Left lung (tissue), 10 donors: ENCODE results near the gene IL10. TPM values are rescaled to one million over a fixed set of nuclear protein-coding genes. Genes with fewer than 3 reads are reported as not detected.

Experiments
- ATAC-seq: fragments of 200-7000 bp; cut with Tn5 transposase; one replicate; pipeline ENCODE4 v1.9.1; 2020; ENCODE audit warnings: moderate library complexity
- DNase-seq, 4 donors: peaks; one replicate each; pipeline ENCODE4 v3.0.0-alpha.2; 2013 to 2020
- H3K27ac ChIP-seq, 2 donors: fragments of 200-600 bp; sonication (generic) in 1 of 2; one replicate each; pipeline versions ENCODE4 v1.5.0 to v1.8.0; 2020 to 2021
- H3K27me3 ChIP-seq, 2 donors: fragments of 200-600 bp; sonication (generic) in 1 of 2; one replicate each; pipeline versions ENCODE4 v1.5.0 to v1.8.0; 2020 to 2021
- H3K36me3 ChIP-seq, 2 donors: fragments of 200-600 bp; sonication (generic) in 1 of 2; one replicate each; pipeline versions ENCODE4 v1.5.0 to v1.8.0; 2020 to 2021
- H3K4me1 ChIP-seq, 2 donors: fragments of 200-600 bp; one replicate each; pipeline ENCODE4 v1.8.0; 2021
- H3K4me3 ChIP-seq, 2 donors: fragments of 200-600 bp; sonication (generic) in 1 of 2; one replicate each; pipeline versions ENCODE4 v1.5.0 to v1.8.0; 2020 to 2021; ENCODE audit warnings: mild to moderate bottlenecking in 1 of 2
- H3K9me3 ChIP-seq, 2 donors: fragments of 200-600 bp; sonication (generic) in 1 of 2; one replicate each; pipeline versions ENCODE4 v1.5.0 to v1.8.0; 2020 to 2021
- intact Hi-C, 2 donors: fragments of 100-400 bp; cut with DNase I; formaldehyde crosslinking; loops; one replicate each; pipeline versions ENCODE4 v1.11.2 to v1.14.2; 2022
- polyA plus RNA-seq, 6 donors: library from polyadenylated mRNA; unstranded; fragments of 120-200 nt; gene quantifications; one replicate each; pipeline ENCODE4 v1.2.1, GENCODE V29; 2013; ENCODE audit not compliant: insufficient read length in 6 of 6
- total RNA-seq, 2 donors: library from RNA; stranded (reverse); fragmentation: NEBNext Ultra II Directional; extraction: Animal tissue kit (Norgen Biotek cat#: 25700); gene quantifications; one replicate each; pipeline ENCODE4 v1.2.1, GENCODE V29; 2021
- TF ChIP-seq, protein P1 (sequence below), 2 donors: fragments of 200-600 bp; sonication (generic) in 1 of 2; IDR thresholded peaks; one replicate each; pipeline versions ENCODE4 v1.5.0 to v1.8.0; 2021; ENCODE audit warnings: antibody characterized with exemption in 2 of 2
- donor health status: DM: no; HTN: yes; CAD: no.
- donor health status: DM: no; HTN: no; CAD: no.

IL10 gene
- total and polyA plus RNA-seq, 8 donors, result 0.24 to 6.2 (median 0.59) TPM

DNA sequence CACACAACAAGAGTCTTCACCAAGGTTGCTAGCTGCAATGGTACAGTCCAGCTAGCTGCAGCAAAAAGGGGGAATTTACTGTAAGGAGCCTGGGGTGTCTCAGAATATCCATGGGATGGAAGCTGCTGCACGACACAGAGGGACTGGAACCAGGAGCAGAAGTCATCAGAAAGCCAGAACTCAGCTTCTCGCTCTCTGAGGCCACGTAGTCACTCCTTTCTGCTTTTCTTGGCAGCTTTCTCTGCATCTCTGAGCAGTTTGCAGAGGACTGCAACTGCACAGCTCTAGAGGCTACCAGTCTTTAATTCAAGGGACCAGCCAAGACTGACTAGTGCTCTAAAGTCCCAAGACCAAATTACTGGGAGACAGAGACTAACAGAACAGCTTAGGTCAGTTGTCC, 27.0 kb upstream of the IL10 start:
- no peak for DNase-seq
- TF ChIP-seq, protein P1, sequence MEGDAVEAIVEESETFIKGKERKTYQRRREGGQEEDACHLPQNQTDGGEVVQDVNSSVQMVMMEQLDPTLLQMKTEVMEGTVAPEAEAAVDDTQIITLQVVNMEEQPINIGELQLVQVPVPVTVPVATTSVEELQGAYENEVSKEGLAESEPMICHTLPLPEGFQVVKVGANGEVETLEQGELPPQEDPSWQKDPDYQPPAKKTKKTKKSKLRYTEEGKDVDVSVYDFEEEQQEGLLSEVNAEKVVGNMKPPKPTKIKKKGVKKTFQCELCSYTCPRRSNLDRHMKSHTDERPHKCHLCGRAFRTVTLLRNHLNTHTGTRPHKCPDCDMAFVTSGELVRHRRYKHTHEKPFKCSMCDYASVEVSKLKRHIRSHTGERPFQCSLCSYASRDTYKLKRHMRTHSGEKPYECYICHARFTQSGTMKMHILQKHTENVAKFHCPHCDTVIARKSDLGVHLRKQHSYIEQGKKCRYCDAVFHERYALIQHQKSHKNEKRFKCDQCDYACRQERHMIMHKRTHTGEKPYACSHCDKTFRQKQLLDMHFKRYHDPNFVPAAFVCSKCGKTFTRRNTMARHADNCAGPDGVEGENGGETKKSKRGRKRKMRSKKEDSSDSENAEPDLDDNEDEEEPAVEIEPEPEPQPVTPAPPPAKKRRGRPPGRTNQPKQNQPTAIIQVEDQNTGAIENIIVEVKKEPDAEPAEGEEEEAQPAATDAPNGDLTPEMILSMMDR (IDR thresholded peaks at IDR 0.05), result no peak
- Histone ChIP-seq H3K9me3 (no peaks in the 10 kb centered on the region), H3K27me3 (no peaks in the 10 kb centered on the region), H3K27ac (no peak overlapping the region), H3K36me3 (no peaks in the 10 kb centered on the region), H3K4me3 (no peak overlapping the region), H3K4me1 (peaks cover 0 to 17% of the 10 kb centered on the region in 2 donors)
- no peak for ATAC-seq
- intact Hi-C loops, result no loop called here

DNA sequence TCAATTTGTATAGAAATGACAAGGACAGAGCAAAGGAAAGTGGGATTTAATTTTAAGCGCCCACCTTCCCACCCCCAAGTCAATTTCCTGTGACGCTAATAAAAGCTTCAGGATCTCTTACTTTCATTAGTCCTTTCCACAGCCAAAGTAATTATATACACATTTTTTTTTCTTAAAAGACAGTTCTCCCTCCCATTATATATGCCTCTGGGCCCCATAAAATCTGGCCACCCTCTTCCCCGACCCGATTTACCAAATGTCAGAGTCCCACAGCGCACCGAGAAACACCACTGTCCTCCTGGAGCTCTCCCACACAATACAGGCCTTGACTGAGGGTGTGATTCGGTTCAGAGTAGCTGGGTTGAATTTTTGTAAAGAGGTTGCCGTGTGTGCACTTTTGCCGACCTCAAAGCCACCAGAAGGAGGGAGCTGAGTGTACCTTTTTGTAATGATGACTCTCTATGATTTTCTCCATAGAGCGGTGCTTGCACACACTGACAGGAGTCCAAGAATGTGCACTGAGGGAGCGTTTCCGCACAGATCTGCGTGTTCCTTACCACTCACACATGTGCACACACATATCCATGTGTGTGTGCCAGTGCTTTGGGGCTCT, 26.2 kb upstream of the IL10 start:
- peaks cover 0 to 17% of the 10 kb centered on the region in 2 donors for H3K4me1 ChIP-seq
- H3K9me3 ChIP-seq, result no peaks in the 10 kb centered on the region
- ATAC-seq (no peak), DNase-seq (no peak)
- H3K27me3 ChIP-seq, result no peaks in the 10 kb centered on the region
- TF ChIP-seq, protein P1 (IDR thresholded peaks at IDR 0.05), result no peak
- no peak overlapping the region for H3K27ac ChIP-seq
- intact Hi-C loops, result no loop called here
- H3K36me3 ChIP-seq, result no peaks in the 10 kb centered on the region
- no peak overlapping the region for H3K4me3 ChIP-seq

DNA sequence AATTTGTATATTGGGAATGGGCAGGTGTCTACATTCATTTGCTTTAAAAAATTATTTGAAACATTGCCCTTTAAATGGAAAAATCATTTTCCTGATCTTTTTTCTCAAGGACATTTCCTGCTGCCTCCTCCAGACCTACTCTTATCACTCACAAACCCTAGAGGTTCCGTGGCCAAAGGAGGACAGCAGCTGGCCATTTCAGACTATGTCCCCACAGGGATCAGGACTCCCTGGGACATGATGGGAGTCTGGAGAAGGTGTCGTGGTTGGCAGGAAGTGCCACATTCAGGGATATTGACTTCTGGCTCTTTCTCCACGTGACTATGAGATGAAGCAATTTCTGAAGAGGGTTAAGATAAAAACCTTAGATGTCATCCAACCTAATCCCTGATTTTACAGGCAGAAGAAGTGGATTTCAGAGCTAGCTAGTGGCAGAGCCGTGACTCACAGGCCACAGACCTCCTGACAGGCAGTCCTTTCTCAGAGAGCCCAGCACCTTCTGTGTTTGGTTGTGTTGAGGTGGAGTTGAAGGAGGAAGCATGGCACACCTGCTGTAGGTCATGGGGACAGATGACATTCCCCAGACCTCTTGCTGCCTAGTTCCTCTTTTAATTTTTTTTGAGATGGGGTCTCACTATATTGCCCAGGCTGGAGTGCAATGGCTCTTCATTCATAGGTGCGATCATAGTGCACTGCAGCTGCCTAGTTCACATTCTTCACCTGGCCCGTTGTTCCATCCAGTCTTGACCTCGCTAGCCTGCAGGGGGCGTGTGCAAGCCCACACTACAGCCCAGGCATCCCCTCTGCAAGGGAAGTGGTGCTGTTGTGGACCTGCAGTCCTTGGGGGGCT, 25.5 kb upstream of the IL10 start:
- DNase-seq, result no peak
- TF ChIP-seq, protein P1 (IDR thresholded peaks at IDR 0.05), result peak in 1 of 2 donors; percentile 30
- Histone ChIP-seq H3K4me3 (no peak overlapping the region), H3K9me3 (no peaks in the 10 kb centered on the region), H3K4me1 (peaks cover 0 to 17% of the 10 kb centered on the region in 2 donors), H3K36me3 (no peaks in the 10 kb centered on the region), H3K27me3 (no peaks in the 10 kb centered on the region), H3K27ac (no peak overlapping the region)
- peak; percentile 25 for ATAC-seq
- intact Hi-C loops, result no loop called here

DNA sequence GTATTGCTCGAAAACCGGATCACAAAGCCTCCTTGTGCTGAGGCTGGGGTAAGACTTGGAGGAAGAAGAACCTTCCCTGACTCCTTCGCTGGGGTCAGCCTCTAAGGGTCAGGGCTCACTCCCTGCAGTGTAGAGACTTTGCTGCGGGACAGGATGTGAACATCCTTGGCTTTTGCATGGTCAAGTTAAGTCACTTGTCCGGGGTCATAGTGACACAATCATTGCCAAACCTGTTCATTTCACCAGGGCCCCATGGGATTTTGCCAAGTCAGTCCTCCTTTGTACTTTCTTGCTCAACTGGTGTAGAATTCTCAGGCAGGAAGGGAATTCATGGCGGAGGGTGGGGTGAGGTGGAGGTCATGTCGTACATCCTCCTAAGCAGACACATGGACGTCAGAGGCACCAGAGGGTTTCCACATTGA, 24.7 kb upstream of the IL10 start:
- H3K4me3 ChIP-seq, result no peak overlapping the region
- TF ChIP-seq, protein P1 (IDR thresholded peaks at IDR 0.05), result no peak
- no peak overlapping the region for H3K27ac ChIP-seq
- DNase-seq (no peak), ATAC-seq (peak; percentile 66)
- peaks cover 0 to 17% of the 10 kb centered on the region in 2 donors for H3K4me1 ChIP-seq
- intact Hi-C loops, result no loop called here
- no peaks in the 10 kb centered on the region for H3K36me3 ChIP-seq
- H3K9me3 ChIP-seq, result no peaks in the 10 kb centered on the region
- no peaks in the 10 kb centered on the region for H3K27me3 ChIP-seq

DNA sequence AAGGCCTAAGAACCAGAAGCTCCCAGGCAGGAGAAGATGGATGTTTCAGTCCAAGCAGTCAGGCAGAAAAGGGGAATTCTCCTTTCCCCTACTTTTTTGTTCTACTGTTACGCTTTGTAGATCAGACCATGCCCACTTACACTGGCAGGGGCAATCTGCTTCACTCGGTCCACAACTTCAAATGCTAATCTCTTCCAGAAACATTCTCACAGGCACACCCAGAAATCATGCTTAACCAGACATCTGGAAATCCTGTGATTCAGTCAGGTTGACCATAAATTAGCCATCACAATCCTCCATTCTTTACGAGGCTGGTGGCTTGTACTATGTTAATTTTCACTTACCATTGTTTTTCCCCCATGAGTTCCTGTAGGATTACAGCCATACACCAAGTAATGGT, 23.8 kb upstream of the IL10 start:
- intact Hi-C loops, result no loop called here
- Histone ChIP-seq H3K4me1 (peaks cover 0 to 17% of the 10 kb centered on the region in 2 donors), H3K27ac (no peak overlapping the region), H3K9me3 (no peaks in the 10 kb centered on the region), H3K36me3 (no peaks in the 10 kb centered on the region), H3K4me3 (no peak overlapping the region), H3K27me3 (no peaks in the 10 kb centered on the region)
- ATAC-seq (no peak), DNase-seq (no peak)
- TF ChIP-seq, protein P1 (IDR thresholded peaks at IDR 0.05), result no peak
